A549 (cell line): ENCODE results near the gene PITPNC1.

Experiments used
- CTCF ChIP-seq: fragments of >200 bp; sonication (Bioruptor Twin); formaldehyde crosslinking; IDR thresholded peaks from 3 replicates; pipeline ENCODE4 v1.5.1; 2016
- EHMT2 ChIP-seq: fragments of 200-600 bp; sonication (generic); IDR thresholded peaks from 2 replicates; pipeline ENCODE4 v1.6.1; 2016; ENCODE audit warnings: antibody characterized with exemption, low read depth, mild to moderate bottlenecking, moderate library complexity
- EP300 ChIP-seq, 2 experiments: fragments of >200 bp; sonication (Bioruptor Twin); formaldehyde crosslinking; IDR thresholded peaks; 2 replicates in 1 of 2; 3 replicates in 1 of 2; pipeline ENCODE4 v1.6.1; 2016 to 2017
- HDAC2 ChIP-seq: fragments of 200-600 bp; sonication (generic); IDR thresholded peaks from 2 replicates; pipeline ENCODE4 v1.6.1; 2016
- KDM5A ChIP-seq: fragments of 200-600 bp; sonication (generic); IDR thresholded peaks from 2 replicates; pipeline ENCODE4 v1.6.1; 2016; ENCODE audit warnings: antibody characterized with exemption, mild to moderate bottlenecking
- MAFK ChIP-seq: fragments of 450-650 bp; IDR thresholded peaks from 2 replicates; pipeline ENCODE4 v1.6.1; 2014; ENCODE audit not compliant: partially characterized antibody
- PBX3 ChIP-seq: IDR thresholded peaks from 2 replicates; pipeline ENCODE4 v1.6.1; 2012
- RAD21 ChIP-seq, 2 experiments: fragments of >200 bp in 1 of 2; sonication (Bioruptor Twin) in 1 of 2; formaldehyde crosslinking in 1 of 2; IDR thresholded peaks in 1 of 2; conservative IDR thresholded peaks in 1 of 2; 2 replicates in 1 of 2; 3 replicates in 1 of 2; pipeline ENCODE4 v1.6.1; 2012 to 2018; ENCODE audit warnings: inconsistent platforms in 1 of 2
- REST ChIP-seq: fragments of 200-600 bp; sonication (generic); IDR thresholded peaks from 2 replicates; pipeline ENCODE4 v1.6.1; 2016; ENCODE audit warnings: antibody characterized with exemption, mild to moderate bottlenecking, moderate library complexity
- USF2 ChIP-seq: fragments of 450-650 bp; IDR thresholded peaks from 2 replicates; pipeline ENCODE4 v1.6.1; 2014; ENCODE audit warnings: antibody characterized with exemption

GRCh38 chr17:67647482-67647881 is 270.4 kb downstream of the PITPNC1 start:
- TF ChIP-seq KDM5A (no peak), EP300 (IDR thresholded peaks at IDR 0.05) (no peak), CTCF (no peak), EHMT2 (no peak), REST (no peak), USF2 (no peak), HDAC2 (no peak), RAD21 (conservative IDR thresholded peaks at IDR 0.05 in 1 of 2, IDR thresholded peaks at IDR 0.05 in 1 of 2) (no peak), MAFK (no peak), PBX3 (no peak)
